ENCODE data around the gene AFP.

DNA sequence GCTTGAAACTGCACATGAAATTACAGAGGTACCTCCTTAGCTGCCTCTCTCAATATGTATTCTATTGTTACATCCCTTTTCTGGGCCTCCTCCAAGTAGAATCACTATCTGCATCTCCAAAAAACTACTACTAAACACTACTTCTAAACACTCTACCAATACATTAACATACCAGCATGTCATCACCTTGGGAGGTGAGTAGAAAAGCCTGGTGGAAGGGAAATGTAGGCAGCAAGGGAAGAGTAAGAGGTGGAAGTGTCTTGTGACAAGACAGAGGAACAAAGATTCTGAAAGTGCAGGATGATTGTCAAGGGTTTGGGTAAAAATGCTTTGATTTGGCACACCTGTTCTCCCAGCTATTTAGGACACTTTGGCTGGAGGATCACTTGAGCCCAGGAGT is 49.1 kb downstream of the AFP start:
- TF ChIP-seq, protein P1, sequence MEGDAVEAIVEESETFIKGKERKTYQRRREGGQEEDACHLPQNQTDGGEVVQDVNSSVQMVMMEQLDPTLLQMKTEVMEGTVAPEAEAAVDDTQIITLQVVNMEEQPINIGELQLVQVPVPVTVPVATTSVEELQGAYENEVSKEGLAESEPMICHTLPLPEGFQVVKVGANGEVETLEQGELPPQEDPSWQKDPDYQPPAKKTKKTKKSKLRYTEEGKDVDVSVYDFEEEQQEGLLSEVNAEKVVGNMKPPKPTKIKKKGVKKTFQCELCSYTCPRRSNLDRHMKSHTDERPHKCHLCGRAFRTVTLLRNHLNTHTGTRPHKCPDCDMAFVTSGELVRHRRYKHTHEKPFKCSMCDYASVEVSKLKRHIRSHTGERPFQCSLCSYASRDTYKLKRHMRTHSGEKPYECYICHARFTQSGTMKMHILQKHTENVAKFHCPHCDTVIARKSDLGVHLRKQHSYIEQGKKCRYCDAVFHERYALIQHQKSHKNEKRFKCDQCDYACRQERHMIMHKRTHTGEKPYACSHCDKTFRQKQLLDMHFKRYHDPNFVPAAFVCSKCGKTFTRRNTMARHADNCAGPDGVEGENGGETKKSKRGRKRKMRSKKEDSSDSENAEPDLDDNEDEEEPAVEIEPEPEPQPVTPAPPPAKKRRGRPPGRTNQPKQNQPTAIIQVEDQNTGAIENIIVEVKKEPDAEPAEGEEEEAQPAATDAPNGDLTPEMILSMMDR (IDR thresholded peaks at IDR 0.05) = no peak
- TF ChIP-seq POLR2A (IDR thresholded peaks at IDR 0.05) = no peak
